WI38 (cell line): ENCODE results near the gene TANGO2.

Experiments
- H3K4me3 ChIP-seq: 2 replicates; pipeline ENCODE4 v1.5.1; 2011; ENCODE audit warnings: low read depth, mild to moderate bottlenecking, control low read depth, low read length
- TF ChIP-seq, protein P1 (sequence below): IDR thresholded peaks from 2 replicates; pipeline ENCODE4 v1.5.1; 2012; ENCODE audit warnings: low read depth, mild to moderate bottlenecking, control low read depth, low read length

The TANGO2 gene

GRCh38 chr22:19980766-19981165, 40.1 kb upstream of the TANGO2 start:
- TF ChIP-seq, protein P1, sequence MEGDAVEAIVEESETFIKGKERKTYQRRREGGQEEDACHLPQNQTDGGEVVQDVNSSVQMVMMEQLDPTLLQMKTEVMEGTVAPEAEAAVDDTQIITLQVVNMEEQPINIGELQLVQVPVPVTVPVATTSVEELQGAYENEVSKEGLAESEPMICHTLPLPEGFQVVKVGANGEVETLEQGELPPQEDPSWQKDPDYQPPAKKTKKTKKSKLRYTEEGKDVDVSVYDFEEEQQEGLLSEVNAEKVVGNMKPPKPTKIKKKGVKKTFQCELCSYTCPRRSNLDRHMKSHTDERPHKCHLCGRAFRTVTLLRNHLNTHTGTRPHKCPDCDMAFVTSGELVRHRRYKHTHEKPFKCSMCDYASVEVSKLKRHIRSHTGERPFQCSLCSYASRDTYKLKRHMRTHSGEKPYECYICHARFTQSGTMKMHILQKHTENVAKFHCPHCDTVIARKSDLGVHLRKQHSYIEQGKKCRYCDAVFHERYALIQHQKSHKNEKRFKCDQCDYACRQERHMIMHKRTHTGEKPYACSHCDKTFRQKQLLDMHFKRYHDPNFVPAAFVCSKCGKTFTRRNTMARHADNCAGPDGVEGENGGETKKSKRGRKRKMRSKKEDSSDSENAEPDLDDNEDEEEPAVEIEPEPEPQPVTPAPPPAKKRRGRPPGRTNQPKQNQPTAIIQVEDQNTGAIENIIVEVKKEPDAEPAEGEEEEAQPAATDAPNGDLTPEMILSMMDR = no peak

DNA sequence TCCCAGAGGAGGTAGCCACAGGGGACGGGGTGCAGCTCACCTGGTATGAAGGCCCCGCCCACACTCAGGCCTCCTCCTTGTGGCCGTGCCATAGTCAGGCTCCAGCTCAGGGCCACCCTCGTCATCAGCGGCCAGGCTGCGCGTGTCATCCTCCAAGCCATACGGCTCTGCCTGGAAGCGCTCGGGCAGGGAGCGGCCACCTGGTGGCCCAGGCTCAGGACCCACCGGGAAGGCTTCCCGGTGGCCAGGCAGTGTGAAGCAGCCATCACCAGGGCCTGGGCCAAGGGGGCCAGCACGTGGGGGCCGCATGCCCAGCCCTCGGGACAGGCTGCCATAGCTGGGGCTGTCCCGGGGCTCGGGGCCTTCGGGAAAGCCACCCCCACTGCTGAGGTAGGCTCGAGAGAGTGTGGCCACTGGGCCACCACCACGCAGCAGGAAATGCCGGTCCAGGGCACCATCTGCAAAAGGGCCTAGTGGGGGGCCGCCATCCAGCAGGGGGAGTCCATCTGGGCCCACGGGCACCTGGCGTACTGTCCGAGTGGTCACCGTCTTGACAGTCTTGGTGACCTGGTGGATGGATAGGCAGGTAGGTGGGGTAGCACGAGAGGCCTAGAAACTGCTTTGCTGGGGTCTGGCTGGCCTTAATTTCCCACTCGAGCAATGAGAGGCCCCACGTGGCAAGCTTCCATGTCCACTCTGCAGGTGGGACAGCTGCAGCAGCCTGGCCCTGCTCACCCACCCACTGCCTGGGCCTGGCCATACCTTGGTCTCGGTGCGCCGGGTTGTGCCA, 39.5 kb upstream of the TANGO2 start:
- TF ChIP-seq, protein P1 = no peak
- no peak overlapping the region for H3K4me3 ChIP-seq

More at GRCh38 chr22:19980766-19981165, 40.1 kb upstream of the TANGO2 start:
- H3K4me3 ChIP-seq = no peak overlapping the region

DNA sequence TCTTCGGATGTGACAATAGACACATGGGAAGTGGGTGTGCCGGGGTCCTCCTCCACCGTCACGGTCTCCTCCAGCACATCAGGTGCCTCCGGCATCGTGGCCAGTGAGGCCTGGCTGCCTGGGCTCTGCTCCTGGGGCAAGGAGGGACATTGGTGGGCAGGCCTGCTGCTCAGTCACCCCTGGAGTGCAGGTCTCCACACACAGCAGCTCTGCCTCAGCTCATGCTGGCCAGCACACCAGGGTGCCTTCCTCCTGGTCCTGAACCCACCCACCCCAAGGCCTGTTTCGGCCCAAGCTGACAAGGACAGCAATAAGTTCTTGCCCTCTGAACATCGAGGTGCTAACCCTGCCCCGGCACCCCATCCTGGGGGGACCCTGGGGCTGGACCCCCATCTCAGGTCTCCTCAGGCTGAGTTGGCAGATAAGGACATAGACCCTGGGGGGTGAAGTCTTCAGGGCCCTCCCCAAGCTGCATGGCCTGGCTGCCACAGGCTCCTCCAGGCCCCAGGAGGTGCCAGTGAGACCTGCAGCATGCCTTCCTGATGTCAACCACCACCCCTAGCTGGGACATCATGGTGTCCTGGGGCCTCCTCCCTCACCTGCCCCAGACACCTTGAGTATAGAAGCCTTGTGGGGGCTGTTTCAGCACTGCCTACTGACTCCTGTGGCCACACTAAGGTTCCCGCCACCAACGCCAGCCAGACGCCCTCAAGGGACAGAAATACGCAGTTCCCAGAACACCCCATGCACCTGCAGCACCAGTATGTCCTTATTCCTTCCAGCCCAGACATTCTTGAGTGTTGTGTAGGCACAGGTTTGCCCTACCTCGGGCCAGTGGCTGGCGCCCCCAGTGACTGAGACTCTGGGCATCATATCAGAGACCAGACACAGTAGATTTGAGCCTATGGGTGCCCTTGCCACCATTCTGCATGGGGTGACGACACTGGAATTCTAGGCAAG, 38.7 kb upstream of the TANGO2 start:
- TF ChIP-seq, protein P1 = no peak
- H3K4me3 ChIP-seq = no peak overlapping the region

GRCh38 chr22:19982991-19983578, 37.8 kb upstream of the TANGO2 start:
- TF ChIP-seq, protein P1 = no peak
- no peak overlapping the region for H3K4me3 ChIP-seq

GRCh38 chr22:19983741-19984140, 37.2 kb upstream of the TANGO2 start:
- no peak overlapping the region for H3K4me3 ChIP-seq
- TF ChIP-seq, protein P1 = no peak

GRCh38 chr22:19984201-19984753, 36.6 kb upstream of the TANGO2 start:
- no peak overlapping the region for H3K4me3 ChIP-seq
- TF ChIP-seq, protein P1 = no peak
